Purkinje cell (primary cell): ENCODE measurements around the gene TICAM1. TPM values are rescaled to one million over a fixed set of nuclear protein-coding genes. Genes with fewer than 3 reads are reported as not detected.

Experiments
- polyA plus RNA-seq: library from polyadenylated mRNA; unstranded; fragments of >200 nt; fragmentation: Nextera tagmentation; gene quantifications from 2 replicates; pipeline ENCODE4 v1.2.1, GENCODE V29; 2014

Gene TICAM1
- polyA plus RNA-seq = 0.20 and 1.4 TPM in 2 replicates

GRCh38 chr19:4831304-4831978 lies at the start of gene TICAM1:
TICAM1 (minus strand) TSS chr19:4831712; CDS start chr19:4818377, 13,335 bp downstream.

GRCh38 chr19:4867534-4868285 lies 36.2 kb upstream of the TICAM1 start, which contains the start of gene PLIN3:
PLIN3 (minus strand) TSS chr19:4867667; CDS start chr19:4861394, 6,273 bp downstream.

GRCh38 chr19:4791183-4792018 lies 40.1 kb downstream of the TICAM1 start, which contains the start of gene FEM1A:
FEM1A (plus strand) TSS chr19:4791734; CDS start chr19:4791855, 121 bp downstream.

Other genes with a start within 250 kb of the TICAM1 start
- 1.5 TPM in 1 of 2 replicates, not detected in the other for gene TNFAIP8L1, start 192.2 kb downstream of the TICAM1 start, polyA plus RNA-seq
- 47.3 and 63.5 TPM in 2 replicates for gene MYDGF, start 161.4 kb downstream of the TICAM1 start, polyA plus RNA-seq
- gene DPP9, start 107.9 kb downstream of the TICAM1 start, polyA plus RNA-seq = 1.3 and 3.1 TPM in 2 replicates
- gene FEM1A, start 40.0 kb downstream of the TICAM1 start, polyA plus RNA-seq = 0.05 TPM in 1 of 2 replicates, not detected in the other
- 1.8 and 2.4 TPM in 2 replicates for gene PLIN3, start 36.0 kb upstream of the TICAM1 start, polyA plus RNA-seq
- not detected in 2 replicates for gene ARRDC5, start 71.2 kb upstream of the TICAM1 start, polyA plus RNA-seq
- gene UHRF1, start 77.8 kb upstream of the TICAM1 start, polyA plus RNA-seq = 0.11 TPM in 1 of 2 replicates, not detected in the other
- 0.89 and 1.8 TPM in 2 replicates for gene KDM4B, start 137.4 kb upstream of the TICAM1 start, polyA plus RNA-seq